NCI-H2107 (cell line): Measurements from ENCODE around the gene CLIC3.
"Not testable (repeated sequence)": the region's sequence is repeated elsewhere in the genome, so short reads cannot be mapped to it uniquely, and the experiment has no call there.

Experiments
- DNase-seq: peaks from one replicate; lab custom pipeline; 2025; lab: John Stamatoyannopoulos, UW

The CLIC3 gene, protein sequence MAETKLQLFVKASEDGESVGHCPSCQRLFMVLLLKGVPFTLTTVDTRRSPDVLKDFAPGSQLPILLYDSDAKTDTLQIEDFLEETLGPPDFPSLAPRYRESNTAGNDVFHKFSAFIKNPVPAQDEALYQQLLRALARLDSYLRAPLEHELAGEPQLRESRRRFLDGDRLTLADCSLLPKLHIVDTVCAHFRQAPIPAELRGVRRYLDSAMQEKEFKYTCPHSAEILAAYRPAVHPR

DNA sequence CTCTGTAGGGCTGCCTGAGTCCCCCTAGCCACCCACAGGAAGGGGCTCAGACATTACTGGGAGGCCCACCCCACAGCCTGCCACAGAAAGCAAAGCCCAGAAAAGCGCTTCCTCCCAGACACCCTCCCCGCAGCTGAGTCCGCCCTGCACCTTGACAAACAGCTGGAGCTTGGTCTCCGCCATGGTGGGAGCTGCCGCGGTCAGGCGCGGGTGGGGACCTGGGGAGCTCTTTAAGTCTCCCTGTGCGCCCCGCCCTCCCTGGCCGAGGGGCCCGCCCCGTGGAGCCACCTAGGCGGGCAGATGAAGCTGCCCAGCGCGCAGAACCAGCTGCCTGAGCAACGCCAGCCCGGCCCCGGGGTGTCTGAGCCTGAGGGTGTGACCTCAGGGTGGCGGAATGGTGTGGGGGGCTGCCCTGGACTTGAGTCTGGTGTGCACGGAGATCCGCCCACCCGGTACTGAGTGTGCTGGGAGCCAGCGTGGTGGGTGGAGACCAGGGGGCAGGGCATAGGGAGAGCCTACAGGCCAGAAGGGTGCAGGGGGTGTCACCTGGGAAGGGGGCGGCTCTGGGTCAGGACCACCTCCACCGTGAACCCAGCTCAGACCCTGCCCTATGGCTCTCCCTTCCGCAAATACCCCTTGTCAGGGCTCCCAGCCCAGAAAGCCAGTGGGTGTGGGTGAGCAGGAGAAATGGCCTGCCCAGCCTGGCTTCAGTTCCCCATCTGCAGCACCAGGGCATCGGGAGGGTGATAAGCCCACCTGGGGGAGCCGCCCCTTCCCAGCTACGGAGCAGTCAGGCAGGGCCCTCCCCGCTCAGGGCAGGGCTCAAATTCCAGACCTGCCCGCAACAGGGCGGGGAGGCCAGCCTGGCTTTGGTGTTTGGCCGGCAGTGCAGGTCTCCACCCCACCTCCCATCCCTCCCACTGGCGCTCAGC, at the start of gene CLIC3:
Gene CLIC3, minus strand, starts transcription at position 208 of the 932 bp plus-strand sequence. Its CDS starts 25 bp downstream, at position 183.
- DNase-seq: no peak

DNA sequence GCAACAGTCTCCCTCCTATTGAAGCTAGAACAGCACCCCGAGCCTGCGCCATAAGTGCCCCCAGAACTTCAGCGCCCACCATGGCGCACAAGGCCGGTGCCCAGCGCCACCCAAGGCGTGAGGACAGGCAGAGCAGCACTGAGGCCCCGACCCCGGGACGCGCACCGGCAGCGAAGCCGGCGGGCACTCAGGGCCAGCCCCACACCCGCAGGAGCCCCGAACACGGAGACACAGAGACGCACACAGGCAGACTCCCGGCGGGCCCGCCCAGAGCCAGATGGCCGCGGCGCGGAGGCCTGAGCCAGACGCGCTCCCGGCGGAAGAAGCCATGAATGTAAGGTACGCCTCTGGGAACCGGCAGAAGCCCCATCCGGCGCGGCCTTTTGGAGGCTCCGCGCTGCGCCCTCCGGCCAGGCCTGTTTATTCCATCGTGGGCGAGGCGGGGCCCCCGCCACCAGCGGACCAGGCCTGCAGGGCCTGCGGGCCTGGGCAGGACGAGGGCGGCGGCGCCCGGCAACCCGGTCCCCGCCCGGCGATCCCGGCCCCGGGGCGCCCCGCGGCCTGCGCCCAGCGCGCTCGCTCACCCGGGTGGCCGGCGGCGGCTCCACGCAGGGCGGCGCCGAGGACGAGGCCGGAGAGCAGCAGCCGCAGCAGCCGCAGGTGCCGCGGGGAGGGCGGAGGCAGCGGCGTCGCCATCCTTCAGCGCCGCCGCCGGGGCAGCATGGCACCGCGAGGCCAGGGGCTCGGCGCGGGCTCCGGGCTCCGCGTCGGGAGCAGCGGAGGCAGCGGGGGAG, 49.1 kb upstream of the CLIC3 start:
- peak; percentile 41 for DNase-seq

DNA sequence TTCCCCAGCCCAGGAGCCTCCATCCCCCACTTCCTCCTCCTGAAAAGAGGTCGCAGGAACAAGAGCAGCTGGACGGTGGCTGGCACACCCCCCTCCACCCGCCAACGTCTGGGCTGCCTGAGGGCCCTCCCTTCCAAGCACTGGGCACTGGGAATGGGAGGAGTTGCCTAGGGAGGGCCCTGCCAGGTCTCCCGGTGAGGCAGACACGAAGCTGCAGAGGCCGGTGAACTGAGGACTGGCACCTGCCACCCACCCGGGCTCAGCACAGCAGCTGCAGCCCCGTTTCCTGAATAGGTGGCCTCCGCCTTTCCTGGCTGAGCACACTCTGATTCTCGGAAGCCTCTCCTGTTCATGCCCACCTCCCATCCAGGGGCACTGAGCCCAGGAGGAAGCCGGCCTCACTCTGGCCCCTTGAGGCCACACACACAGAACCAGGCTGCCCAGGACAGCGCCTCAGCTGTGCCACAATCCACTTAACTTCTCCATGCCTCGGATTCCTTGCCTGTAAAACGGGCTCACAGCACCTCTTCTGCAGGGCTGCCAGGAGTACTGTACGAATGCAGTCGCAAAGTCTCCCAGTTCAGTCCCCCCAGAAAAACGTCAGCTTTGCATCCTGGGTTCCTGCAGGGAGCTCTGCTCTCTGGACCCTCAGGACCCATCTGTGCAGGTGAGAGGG, 48.3 kb upstream of the CLIC3 start:
- DNase-seq: peak; percentile 49

DNA sequence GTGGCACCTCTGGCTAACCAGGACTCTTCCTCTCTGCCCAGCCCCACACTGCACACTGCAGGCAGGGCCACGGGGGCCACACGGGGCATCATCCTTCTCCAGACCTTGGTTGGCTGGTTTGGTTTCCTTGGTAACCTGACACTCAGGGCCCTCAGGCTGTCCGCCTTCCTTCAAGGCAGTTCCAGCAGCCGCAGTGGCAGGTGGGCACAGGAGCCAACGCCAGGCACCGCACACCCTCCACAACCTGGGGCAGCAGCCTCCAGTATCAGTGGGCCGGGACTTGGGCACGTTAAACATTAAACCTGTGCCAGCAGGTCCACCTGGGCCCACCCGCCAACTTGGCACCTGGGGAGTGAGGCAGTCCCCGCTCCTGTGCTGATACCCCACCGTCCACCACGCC, 47.7 kb upstream of the CLIC3 start:
- DNase-seq: no peak

DNA sequence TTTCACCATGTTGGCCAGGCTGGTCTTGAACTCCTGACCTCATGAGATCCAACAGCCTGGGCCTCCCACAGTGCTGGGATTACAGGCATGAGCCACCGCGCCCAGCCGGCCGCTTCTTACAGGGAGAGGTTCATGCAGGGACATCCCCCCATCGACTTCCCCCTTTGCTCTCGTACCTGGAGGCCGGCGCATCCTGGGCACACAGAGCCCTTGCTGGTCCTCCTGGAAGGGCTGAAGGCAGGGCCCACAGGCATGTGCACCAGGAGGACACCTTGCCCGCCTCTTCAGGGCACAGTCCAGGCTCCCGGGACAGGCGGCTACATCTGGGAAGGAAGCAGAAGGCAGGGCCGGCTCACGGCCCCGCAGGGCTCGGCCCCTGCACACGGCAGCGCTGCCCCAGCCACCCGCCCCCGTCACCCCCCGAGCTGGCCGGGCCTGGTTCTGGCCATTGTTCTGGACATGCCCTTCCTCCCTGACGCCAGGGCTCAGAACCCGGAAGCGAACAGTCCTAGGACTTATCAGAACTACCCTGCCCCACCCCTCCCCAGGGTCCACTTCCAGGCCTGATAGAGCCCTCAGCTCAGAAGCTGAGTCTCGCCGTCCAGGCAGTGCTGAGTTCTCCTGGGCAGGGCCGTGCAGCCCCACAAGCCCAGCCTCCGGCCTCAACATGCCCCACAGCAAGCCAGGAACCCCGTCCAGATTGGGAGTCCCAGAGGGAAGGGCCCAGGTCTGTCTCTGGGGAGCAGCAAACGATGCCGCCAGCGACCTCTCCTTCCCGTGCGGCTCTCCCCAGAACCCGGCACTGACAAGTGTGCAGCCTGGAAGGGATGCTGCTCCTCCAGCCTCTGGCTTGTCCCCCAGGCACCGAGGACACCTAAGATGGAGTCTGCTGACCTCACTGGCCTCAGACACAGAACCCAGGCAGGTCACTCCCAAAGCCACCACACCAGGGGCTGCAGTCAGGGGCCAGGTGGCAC, 46.7 kb upstream of the CLIC3 start:
- no peak for DNase-seq

DNA sequence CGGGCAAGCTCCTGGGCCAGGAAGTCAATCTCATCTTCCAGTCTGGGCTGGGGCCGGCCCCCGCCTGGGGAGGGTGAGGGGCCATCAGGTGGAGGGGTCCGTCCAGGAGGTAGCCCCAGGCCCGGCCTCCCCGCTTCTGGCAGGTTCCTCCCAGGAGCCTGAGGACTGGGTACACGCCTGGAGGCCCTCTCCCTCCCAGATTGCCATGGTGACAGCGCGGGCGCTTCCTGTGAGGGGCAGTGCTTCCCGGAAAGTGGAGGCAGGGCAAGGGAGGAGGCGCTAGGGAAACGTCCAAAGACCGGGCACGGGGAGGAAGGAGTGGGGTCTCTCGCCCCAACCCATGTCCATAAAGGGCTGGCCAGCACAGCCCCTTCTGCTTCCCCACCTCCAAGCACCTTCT, 44.8 kb upstream of the CLIC3 start:
- no peak for DNase-seq

DNA sequence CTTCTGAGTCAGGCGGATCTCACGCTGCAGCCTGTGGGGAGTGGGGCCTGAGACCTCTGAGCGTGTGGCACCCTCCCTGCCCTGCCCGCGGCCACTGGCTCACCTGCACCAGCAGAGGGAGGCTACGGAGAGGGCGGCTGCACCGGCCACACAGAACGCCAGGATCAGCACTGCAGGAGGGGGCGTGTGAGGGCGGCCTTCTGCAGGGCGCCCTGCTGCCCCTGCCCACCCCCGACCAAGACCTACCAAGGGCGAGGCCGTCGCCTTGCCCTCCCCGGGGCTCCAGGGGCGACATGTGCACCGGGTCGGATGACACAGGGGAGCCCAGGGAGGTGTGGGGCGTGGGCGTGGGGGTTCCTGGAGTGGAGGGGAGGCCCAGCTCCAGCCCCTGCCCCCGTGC, 44.2 kb upstream of the CLIC3 start:
- DNase-seq: no peak

DNA sequence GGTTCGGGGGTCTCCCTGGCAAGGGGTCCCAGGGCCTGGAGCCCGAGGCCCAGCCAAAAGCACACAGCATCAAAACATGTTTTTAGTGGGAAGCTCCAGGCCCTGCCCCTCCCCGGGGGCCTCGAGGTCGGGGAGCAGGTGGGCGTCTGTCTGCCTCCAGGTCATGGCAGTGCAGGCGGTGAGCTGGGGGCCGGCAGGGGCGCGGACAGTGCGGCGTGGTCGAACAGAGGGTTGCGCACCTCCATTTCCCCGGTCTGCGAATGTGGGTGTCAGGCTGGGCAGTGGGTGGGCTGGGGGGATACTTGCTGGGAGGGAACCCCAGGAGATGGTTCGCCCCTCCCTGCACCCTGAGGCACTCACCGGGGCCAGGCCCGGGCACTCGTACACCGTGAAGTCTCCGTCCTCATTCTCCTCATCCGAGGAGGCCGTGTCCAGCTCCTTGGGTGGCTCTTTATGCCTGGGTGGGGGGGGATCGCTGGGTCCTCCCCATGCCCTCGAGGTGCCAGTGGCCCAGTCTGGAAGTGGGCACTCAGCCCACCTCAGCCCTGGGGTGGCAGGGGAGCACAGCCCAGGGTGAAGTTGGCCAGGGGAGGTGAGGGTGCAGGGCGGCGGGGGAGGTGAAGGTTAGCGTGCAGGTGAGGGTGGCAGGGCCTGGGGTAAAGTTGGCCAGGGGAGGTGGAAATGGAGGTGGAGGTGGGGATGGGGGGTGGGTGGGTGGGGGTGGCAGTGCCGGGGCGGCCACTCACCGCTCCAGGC, 43.4 kb upstream of the CLIC3 start:
- no peak for DNase-seq

DNA sequence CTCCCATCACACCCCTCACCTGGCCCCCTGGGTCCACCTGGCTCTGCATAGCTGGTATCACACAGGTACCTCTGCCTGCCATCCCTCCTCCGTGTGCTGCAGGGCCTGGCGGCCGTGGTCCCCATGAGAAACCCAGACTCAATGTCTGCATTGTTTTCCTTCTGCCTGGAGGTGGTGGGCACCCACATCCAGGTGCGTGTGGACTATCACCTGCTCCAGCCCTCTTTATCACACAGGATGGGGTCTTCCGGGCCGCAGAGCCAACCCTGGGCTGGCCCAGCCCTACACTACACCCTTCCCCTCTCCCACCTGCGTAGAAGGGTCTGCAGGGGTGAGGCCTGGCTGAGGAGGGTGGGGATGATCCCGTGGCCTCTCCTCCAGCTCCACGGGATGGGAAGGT, 42.5 kb upstream of the CLIC3 start:
- no peak for DNase-seq

DNA sequence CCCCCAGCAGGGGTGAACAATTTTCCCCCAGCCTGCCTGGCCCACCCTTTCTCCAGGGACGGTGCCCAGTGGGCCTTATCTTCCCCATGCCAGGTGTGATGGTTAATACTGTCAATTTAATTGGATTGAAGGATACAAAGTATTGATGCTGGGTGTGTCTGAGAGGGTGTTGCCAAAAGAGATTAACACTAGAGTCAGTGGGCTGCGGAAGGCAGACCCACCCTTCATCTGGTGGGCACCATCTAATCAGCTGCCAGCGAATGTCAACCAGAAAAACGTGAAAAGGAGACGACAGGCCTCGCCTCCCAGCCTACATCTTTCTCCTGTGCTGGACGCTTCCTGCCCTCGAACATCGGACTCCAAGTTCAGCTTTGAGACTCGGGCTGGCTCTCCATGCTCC, 41.1 kb upstream of the CLIC3 start:
- DNase-seq: no peak

DNA sequence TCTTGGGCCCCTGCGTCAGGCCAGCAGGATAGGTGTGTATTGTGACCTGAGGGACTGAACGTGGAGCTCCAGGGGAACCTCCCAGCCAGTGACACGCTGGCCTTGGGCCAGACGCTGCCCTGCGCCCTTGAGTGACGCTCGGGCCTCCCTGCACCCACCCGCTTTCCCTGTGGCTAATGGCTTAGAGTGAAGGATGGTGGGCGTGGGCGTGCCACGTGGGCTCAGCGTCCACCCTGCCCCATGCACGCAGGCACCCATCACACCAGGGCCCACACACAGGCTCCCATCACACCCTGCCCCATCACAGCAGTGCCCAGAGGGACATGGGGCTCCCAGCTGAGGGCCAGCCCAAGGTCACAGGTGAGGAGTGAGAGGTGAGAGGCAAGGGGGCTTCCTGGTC, 40.7 kb upstream of the CLIC3 start:
- no peak for DNase-seq

DNA sequence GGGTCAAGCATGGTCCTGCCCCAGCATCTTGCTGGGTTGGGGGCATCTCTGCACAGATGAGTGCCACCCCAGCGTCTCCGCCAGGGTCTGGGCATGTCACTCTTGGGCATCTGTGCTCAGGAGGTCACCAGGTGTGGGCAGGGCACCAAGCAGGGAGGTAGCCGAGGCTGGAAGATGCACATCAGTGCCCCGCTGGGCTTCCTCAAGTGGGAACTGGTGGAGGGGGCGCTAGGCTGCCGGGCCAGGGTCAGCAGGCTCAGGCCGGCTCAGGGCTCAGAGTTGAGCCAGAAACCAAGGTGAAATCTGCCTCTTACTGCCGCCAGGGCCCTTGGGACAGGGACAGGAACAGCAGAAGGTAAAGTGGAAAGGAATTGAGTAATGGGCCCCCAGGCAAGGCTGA, 39.6 kb upstream of the CLIC3 start:
- DNase-seq: no peak

DNA sequence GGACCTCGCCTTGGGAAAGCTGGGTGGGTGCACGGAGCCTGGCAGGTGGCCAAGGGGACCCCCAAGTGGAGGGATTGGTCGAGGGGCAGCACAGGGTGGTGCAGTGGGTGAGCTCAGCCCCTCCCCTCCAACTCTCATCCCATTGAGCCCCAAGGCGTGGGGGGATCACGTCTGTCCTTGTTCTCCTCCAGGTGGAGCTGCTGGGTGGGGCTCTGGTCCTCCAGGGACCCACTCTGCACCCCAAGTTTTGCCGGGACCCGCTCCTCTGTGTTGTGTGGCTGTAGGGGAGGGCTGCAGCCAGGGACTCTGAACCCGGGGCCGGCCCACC, 39.1 kb upstream of the CLIC3 start:
- DNase-seq: no peak

DNA sequence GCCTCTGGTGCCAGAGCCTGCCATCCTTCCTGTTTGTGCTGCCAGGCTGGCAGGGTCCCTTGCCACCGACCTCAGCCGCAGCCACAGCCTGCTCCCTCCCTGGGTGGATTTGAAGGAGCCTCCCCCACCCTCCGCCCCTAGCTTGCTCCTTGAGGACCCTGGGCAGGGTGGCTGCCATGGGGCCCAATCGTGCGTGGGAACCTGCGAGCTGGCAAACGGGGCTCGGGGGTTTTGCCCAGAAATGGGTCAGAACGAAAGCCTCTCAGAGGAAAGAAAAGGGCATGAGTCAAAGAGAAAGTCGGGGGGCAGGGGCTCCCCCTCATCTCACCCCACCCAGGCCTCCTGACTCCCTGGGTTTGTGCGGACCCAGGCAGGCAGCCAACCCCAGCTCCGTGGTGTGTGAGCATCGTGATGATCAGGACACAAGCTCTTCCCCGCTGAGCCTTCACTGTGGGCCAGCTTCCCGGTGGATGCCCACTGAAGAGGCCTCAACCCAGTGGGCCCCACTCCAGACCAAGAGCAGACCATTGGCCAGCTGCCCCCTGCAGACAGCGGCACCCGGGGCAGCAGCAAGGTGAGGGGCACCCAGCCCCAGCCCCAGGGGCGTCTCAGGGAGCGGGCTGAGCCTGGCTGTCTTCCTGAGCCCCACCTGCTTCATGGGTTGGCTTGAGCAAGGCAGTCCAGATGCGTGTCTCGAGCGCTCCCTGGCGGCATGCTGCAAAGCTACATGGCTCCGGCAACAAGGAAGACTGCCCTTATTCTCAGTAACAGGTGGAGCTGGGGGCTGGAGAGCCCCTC, 38.5 kb upstream of the CLIC3 start:
- DNase-seq: peak; percentile 66

DNA sequence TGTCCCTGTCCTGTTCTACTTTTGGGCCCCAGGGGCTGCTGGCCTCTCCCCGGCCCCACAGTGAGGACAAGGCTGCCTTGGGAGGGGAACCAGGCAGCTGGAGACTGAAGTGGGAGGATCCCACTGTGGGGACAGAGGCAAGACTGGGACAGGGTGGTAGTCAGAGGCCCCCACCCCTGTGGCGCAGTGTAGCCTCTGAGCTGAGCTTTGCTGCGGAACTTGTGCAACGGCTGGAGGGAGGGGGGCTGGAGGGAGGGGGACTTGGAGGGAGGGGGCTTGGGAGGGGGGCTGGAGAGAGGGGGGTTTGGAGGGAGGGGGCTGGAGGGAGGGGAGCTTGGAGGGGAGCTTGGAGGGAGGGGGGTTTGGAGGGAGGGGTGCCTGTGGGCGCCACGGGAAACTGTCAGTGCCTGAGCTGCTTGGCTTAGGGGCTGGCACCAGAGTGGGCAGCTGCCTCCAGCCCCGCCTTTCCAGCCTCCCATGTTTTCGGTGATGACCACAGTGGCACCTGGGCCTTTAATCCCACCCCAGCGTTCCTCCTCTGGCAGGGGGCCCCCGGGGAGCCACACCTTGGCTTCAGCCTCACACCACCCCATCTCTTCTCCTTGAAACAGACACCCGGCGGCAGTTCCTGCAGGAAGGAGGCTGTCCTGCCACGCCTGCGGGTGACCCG, 37.8 kb upstream of the CLIC3 start:
- DNase-seq: no peak

DNA sequence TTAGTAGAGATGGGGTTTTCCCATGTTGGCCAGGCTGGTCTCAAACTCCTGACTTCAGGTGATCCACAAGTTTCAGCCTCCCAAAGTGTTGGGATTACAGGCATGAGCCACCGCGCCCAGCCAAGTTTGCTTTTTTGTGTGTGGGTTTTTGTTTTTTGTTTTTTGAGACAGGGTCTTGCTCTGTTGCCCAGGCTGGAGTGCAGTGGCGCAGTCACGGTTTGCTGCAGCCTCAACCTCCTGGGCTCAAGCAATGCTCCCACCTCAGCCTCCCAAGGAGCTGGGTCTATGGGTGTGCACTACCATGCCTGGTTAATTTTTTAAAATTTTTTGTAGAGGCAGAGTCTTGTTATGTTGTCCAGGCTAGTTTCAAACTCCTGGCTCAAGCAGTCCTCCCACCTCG, 37.1 kb upstream of the CLIC3 start:
- DNase-seq: not testable (repeated sequence)

DNA sequence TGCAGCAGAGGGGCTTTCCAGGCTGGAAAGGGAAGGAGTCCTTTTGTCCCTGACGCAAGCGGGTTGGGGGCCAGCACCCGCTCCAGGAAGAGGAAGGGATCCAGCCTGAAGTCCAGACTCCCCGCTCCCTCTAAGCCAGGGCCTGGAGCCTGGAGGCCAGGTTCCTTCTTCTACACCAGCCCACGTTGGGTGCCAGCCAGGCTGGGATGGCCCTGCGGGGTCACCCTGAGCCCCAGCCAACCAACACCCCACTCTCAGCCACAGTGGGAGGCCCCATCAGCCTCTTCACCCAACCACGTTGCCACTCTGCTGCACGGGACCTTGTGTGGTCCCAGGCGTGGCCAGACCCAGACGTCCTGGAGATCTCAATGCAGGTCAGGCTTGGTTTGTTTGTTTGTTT, 36.5 kb upstream of the CLIC3 start:
- no peak for DNase-seq

DNA sequence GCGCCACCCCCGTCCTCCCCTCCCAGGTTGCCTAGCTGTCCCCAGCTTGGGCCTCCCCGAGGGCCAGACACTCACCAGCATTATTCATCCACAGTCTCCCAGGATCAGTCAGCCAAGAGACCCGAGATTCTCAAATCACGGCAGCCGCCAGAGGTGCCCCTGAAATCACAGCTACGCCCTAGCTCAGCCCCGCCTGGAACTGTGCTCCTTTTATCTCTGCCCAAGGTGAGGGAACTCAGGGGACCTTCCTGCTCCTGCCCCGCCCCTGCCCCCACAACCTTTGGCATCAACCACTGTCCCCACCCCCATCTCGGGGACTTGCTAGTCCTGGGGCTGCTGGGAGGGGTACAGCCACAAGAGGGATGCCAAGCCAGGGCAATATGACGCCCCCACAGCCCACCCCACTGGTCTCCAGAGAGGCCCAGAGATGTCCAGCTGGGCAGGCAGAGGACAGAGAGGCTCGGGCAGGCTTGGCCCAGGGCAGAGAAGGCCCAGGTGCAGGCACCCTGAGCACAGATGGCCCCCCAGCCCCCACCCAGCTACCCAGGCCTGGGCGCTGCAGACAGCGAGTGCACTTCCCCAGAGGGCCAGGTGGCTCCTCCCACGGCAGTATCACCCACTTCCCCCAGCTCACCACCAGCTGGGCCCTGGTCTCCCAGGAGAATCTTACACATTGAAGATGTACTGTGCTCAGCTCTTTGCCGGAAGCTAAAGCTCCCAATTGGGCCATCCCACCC, 35.7 kb upstream of the CLIC3 start, which contains the start of gene FUT7:
Gene FUT7, minus strand, starts transcription at position 185 of the 737 bp plus-strand sequence. Its CDS starts 97 bp downstream, at position 88.
- no peak for DNase-seq
